Keratinocyte (primary cell): Measurements from ENCODE around the gene TEX12. TPM values are rescaled to one million over a fixed set of nuclear protein-coding genes. Genes with fewer than 3 reads are reported as not detected.

Experiments used
- DNase-seq: peaks from one replicate; pipeline ENCODE4 v3.0.0-alpha.2; 2011; ENCODE audit warnings: low read depth, missing footprints, low spot score
- FAIRE-seq: peaks from 2 replicates; lab custom pipeline; 2011; peaks lifted over from hg19 to GRCh38; lab: Jason Lieb, UNC
- H2AFZ ChIP-seq: 2 replicates; pipeline ENCODE4 v1.6.0; 2012; ENCODE audit warnings: low read length, control low read depth, inconsistent platforms; ENCODE audit not compliant: control insufficient read depth
- H3K27ac ChIP-seq: 2 replicates; pipeline ENCODE4 v1.5.1; 2011; ENCODE audit warnings: low read length; ENCODE audit not compliant: control insufficient read depth, insufficient read depth
- H3K27me3 ChIP-seq: 3 replicates; pipeline ENCODE4 v1.6.0; 2011; ENCODE audit warnings: low read length; ENCODE audit not compliant: control insufficient read depth, insufficient read depth; ENCODE audit errors: extremely low read depth
- H3K36me3 ChIP-seq, 2 experiments: 2 replicates in 1 of 2; 3 replicates in 1 of 2; pipeline ENCODE4 v1.5.1; 2011; ENCODE audit warnings: low read length in 2 of 2, mild to moderate bottlenecking in 1 of 2; ENCODE audit not compliant: control insufficient read depth in 2 of 2, insufficient read depth in 2 of 2; ENCODE audit errors: extremely low read depth in 1 of 2
- H3K4me1 ChIP-seq: 3 replicates; pipeline ENCODE4 v1.5.1; 2011; ENCODE audit warnings: low read length; ENCODE audit not compliant: control insufficient read depth, insufficient read depth; ENCODE audit errors: extremely low read depth
- H3K4me2 ChIP-seq: 3 replicates; pipeline ENCODE4 v1.6.0; 2011; ENCODE audit warnings: low read depth, low read length; ENCODE audit not compliant: control insufficient read depth, insufficient read depth; ENCODE audit errors: extremely low read depth
- H3K4me3 ChIP-seq, 3 experiments: fragments of 200-600 bp in 1 of 3; sonication (generic) in 1 of 3; 2 replicates in 2 of 3; 3 replicates in 1 of 3; pipeline ENCODE4 v1.5.1; 2011 to 2016; ENCODE audit warnings: low read length in 3 of 3, mild to moderate bottlenecking in 3 of 3, control low read depth in 2 of 3, inconsistent platforms in 1 of 3, low read depth in 1 of 3, mixed read lengths in 1 of 3, mixed run types in 1 of 3, moderate library complexity in 1 of 3; ENCODE audit not compliant: control insufficient read depth in 2 of 3, insufficient read depth in 2 of 3; ENCODE audit errors: extremely low read depth in 1 of 3
- H3K79me2 ChIP-seq: 2 replicates; pipeline ENCODE4 v1.6.0; 2012; ENCODE audit warnings: low read length; ENCODE audit not compliant: control insufficient read depth, insufficient read depth
- H3K9ac ChIP-seq: 3 replicates; pipeline ENCODE4 v1.6.0; 2011; ENCODE audit warnings: low read length; ENCODE audit not compliant: control insufficient read depth, insufficient read depth; ENCODE audit errors: extremely low read depth
- H3K9me1 ChIP-seq: 3 replicates; pipeline ENCODE4 v1.6.0; 2011; ENCODE audit warnings: low read length; ENCODE audit not compliant: control insufficient read depth, insufficient read depth; ENCODE audit errors: extremely low read depth
- H3K9me3 ChIP-seq: 2 replicates; pipeline ENCODE4 v1.5.1; 2012; ENCODE audit warnings: low read depth, low read length; ENCODE audit not compliant: control insufficient read depth
- H4K20me1 ChIP-seq: 3 replicates; pipeline ENCODE4 v1.6.0; 2011; ENCODE audit warnings: low read length; ENCODE audit not compliant: control insufficient read depth, insufficient read depth; ENCODE audit errors: extremely low read depth
- EZH2 ChIP-seq: IDR thresholded peaks from one replicate; pipeline ENCODE4 v1.6.1; 2012; ENCODE audit warnings: inconsistent platforms, mild to moderate bottlenecking, low read length, moderate library complexity
- dilution Hi-C: fragments of 300-500 bp; cut with MboI; formaldehyde crosslinking; loops from one replicate; pipeline ENCODE4 v1.7.0; 2020; ENCODE audit warnings: low sequenced_read_pairs; ENCODE audit not compliant: extremely low pct_ligation_motif_present
- polyA plus RNA-seq, 5 experiments: library from polyadenylated mRNA; depleted of rRNA in 3 of 5; stranded (reverse) in 3 of 5; stranded (forward) in 1 of 5; unstranded in 1 of 5; fragments of >200 nt; gene quantifications; 1 replicate in 1 of 5; 2 replicates in 3 of 5; 3 replicates in 1 of 5; pipeline versions ENCODE4 v1.2.1 to v1.2.3, GENCODE V29; 2011 to 2012; ENCODE audit warnings: missing spikeins in 2 of 5, low read depth in 1 of 5, low replicate concordance in 1 of 5
- small RNA-seq, 3 experiments: library from RNA; depleted of rRNA; stranded (forward); fragments of <200 nt; gene quantifications; one replicate each; pipeline ENCODE3, GENCODE V24; 2012; ENCODE audit warnings: low read depth in 3 of 3, low replicate concordance in 1 of 3; ENCODE audit not compliant: insufficient read length in 3 of 3

TEX12 gene
- polyA plus RNA-seq, 1 donor (not counting 4 experiments of a cell fraction or from before 2014, with no cell fraction given): not detected

DNA sequence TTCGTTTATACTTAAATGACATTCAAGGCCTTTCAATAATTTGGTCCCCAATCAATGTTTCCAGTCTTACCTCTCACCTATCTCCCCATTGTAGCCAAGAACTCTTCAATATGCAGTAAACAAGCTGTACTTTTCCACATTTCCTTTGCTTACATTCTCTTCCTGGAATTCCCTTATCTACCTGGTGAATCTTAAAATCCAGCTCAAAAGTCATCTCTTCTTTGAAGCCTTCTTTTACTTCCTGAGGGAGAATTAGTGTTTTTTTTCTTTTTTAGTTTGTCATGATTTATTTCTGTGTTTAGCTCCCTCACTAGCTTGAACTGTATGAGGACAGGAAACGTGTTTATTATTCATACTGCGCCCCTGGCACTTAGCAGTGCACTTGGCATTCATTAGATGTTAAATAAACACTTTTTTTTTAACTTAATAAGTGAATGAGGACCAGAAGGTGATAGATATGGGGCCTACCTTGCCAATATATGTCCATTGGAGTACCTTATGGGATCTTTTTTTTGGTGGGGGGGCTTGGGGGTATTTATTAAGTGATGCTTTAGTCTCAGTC lies 54.2 kb downstream of the TEX12 start:
- Histone ChIP-seq H3K9ac (peak overlapping the region; percentile 13), H3K4me2 (no peak overlapping the region), H2AFZ (peak overlapping the region; percentile 78), H3K9me3 (no peaks in the 10 kb centered on the region), H3K27ac (peak overlapping the region; percentile 59), H3K9me1 (no peaks in the 10 kb centered on the region), H3K4me3 (no peak overlapping the region), H3K4me1 (peaks cover 24% of the 10 kb centered on the region), H4K20me1 (no peaks in the 10 kb centered on the region), H3K27me3 (no peaks in the 10 kb centered on the region), H3K36me3 (no peaks in the 10 kb centered on the region), H3K79me2 (no peaks in the 10 kb centered on the region)
- no peak for FAIRE-seq
- dilution Hi-C loops: no loop called here
- DNase-seq: no peak
- TF ChIP-seq EZH2: no peak

Small RNAs within 50 kb of the gene (small RNA-seq; reads per million reads assigned to genes)
- 0 reads per million in 3 experiments for gene MRPS36P4

Other genes with a start within 250 kb of the TEX12 start
- gene C11orf52, start 248.5 kb upstream of the TEX12 start, polyA plus RNA-seq: 2.9 to 5.5 TPM (median 3.5 TPM) in 3 replicates
- 5.9 to 13.2 TPM (median 7.8 TPM) in 3 replicates for gene DIXDC1, start 230.0 kb upstream of the TEX12 start, polyA plus RNA-seq
- gene DLAT, start 142.0 kb upstream of the TEX12 start, polyA plus RNA-seq: 23.3 to 41.9 TPM (median 40.2 TPM) in 3 replicates
- gene PIH1D2, start 93.4 kb upstream of the TEX12 start, polyA plus RNA-seq: 1.2 to 2.0 TPM (median 1.9 TPM) in 3 replicates
- gene NKAPD1, start 93.1 kb upstream of the TEX12 start, polyA plus RNA-seq: 13.1 to 23.3 TPM (median 18.9 TPM) in 3 replicates
- gene TIMM8B, start 80.6 kb upstream of the TEX12 start, polyA plus RNA-seq: 91.7 to 151 TPM (median 126 TPM) in 3 replicates
- gene SDHD, start 80.5 kb upstream of the TEX12 start, polyA plus RNA-seq: 101 to 126 TPM (median 121 TPM) in 3 replicates
- 117 to 205 TPM (median 161 TPM) in 3 replicates for gene IL18, start 3.3 kb upstream of the TEX12 start, polyA plus RNA-seq
- 0.37 to 0.51 TPM (median 0.40 TPM) in 3 replicates for gene BCO2, start 8.1 kb downstream of the TEX12 start, polyA plus RNA-seq
- 37.8 to 72.5 TPM (median 43.7 TPM) in 3 replicates for gene PTS, start 59.1 kb downstream of the TEX12 start, polyA plus RNA-seq
- 0.05 TPM in 1 of 3 replicates, not detected in the others for gene PLET1, start 93.5 kb downstream of the TEX12 start, polyA plus RNA-seq